ENCODE measurements around the gene OPCML.

Gene OPCML

DNA sequence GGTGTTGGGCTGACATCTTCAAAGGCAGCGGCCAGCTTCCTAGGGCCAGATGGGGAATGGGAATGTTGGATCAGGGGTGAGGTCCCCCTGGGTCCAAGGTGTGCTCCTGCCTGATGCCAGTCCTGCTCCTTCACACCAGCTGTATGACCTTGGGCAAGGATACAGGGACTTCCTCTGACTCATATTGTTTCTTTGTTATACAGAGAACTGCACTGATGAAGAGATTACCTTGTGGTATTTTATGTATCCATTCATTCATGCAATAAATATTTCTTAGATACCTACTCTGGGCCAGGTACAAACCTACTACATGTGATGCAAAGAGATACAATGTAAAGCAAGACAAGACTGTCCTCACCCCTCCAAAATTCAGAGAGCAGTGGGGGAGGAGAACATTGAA lies 3.9 kb upstream of the OPCML start:
- no peak for DNase-seq

DNA sequence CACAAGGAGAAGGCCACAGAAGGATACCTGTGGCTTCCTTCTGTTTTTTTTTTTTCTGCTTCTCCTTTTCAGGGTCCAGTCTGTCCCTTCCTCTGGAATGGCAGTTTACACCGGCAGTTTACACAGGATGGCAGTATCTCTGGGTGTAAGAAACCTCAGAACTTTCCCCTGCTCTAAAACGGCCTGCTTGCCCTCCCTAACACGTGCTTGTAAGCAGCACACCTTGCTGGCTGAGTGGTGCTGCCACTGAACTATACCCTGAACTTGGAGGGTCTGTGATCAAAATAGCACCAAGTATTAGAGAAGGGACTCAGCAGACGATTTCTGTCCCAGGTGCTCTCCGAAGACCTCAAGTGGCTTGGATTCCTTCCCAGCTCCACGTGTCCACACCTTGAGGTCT lies 904 bp upstream of the OPCML start:
- no peak for DNase-seq

DNA sequence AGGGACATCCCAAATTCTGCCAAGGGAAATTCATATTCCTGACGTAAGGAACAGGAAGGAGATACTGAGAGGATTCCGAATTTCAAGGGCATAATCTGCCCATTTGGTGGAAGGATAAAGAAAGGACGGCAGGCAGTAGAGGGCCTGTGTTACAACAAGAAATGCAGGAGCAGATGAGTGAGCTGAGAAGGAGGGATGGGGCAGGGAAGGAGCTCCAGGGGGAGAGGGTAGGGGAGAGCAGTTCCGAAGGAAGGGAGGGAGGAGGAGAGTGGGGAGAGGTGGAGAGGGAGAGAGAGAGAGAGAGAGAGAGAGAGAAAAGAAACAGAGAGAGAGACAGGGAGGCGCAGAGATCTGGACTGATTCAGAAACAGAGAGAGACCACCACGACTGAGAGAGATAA lies 843 bp downstream of the OPCML start:
- no peak for DNase-seq

DNA sequence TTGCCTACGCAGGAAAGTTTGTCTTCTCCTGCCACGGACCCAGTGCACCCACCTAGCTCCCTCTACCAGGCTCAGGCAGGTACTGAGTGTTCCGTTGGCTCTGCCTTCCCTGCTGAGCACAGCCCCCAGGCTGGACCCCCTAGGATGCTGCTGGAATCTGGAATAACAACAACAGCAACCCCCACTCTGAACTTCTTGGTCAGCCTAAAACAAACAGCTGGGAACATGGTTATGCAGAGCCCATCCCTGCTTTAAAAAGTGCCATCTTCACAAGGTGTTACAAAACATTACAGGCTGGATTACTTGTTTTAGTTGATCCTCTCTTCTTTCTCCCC lies 1.8 kb downstream of the OPCML start:
- no peak for DNase-seq

DNA sequence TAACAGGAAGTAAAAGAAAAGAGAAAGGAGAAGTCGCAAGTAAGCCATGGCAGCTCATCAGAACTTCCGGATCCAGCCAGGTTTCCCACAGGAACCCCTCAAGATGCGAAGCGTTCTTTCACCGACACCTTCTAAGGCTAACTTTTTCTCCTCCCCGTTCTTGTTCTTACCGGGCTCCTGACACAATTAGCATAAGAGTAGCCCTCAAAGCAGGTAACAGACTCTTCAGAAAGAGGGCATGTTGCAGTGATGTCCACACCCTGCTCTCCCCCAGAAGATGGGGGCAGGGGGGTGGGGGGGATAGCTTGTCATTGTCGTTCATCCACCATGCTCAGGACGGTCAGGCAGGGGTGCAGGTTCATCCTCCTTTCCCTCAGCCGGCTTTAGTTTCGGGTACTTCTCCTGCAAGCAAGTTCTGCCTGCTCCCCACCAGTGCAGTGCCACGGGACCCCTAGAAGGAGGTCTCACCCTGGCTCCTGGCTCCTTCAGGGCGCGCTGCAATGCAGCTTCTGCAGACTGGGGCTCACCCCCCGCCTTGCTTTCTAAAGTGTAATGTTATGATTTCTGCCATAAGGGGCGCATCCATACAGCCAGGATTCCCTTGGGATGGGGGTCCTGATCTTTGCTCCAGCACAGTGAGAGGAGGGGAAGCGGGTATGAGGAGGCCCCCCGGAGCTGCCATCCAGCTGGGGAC lies 2.3 kb downstream of the OPCML start:
- DNase-seq = no peak

DNA sequence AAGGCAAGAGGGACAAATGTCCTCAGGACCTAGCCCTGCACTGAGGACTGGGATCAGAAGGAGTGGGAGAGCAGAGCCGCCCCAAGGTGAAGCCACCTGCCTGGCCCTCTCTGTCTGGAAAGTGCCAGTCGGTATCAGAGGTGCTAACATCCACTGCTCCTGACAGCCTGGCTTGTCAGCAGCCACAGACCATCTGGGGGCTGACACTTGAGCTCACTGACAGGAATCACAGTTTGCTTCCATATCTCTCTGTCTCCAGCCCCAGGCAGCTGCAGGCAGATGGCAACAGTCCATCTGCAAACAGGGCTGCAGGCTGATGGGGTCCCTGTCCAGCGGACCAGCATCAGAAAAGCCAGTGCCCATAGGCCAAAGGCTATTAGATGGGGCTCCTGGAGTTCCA lies 5.5 kb downstream of the OPCML start:
- DNase-seq = no peak

DNA sequence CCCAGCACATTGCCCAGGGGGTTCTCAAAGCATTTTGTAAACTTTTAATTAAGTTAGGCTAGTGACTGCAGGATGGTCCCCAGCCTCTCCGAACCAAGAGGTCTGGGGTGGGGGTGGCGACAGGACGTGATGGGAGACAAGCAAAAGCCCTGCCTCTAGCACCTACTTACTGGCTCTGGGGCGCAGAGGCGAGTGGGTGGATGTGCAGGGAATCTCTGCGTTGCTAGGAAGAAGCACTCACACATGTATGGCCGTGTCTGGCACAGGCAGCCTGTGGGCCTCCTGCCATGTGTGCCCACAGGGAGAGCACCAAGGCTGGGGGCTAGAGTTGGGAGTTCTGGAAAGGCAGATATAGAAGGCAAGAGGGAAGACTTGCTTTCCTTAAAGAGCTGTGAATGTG lies 6.3 kb downstream of the OPCML start:
- no peak for DNase-seq

DNA sequence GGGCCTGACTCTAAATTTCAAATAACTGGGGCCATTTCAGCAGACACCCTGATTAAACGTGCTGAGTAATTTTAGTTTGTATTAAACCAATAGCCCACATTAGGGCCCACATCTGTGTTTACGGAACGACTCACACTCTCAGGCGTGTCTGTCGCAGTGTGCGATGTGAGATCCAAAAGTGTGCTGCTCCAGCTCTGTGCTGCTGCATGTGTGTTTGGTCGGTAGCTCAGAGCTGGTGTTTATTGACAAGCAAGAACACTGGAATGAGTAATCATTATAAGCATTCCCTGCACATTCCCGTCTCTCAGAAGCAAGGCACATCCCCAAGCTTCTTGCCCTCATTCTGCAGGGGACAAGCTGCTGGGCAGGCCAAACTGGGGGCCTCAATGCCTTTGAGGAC lies 7.8 kb downstream of the OPCML start:
- DNase-seq = no peak

DNA sequence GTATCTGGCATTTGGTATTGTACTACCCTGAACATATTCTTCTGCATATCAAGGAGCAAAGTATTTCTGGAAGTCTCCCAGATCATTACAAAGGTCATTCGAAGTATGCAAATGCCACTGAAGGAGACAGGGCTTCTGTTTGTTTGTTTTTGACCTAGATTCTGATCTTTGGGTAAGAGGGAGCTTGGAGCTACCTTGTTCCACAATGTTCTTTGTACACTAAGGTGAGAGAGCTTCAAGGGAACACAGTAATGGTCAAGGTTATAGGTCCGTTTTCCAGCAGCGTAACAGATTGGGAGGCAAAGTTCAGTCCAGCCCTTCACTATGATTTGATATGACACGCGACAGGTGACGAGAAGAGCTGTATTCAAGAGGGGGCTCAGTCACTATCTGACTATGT lies 10.0 kb downstream of the OPCML start:
- DNase-seq = no peak

DNA sequence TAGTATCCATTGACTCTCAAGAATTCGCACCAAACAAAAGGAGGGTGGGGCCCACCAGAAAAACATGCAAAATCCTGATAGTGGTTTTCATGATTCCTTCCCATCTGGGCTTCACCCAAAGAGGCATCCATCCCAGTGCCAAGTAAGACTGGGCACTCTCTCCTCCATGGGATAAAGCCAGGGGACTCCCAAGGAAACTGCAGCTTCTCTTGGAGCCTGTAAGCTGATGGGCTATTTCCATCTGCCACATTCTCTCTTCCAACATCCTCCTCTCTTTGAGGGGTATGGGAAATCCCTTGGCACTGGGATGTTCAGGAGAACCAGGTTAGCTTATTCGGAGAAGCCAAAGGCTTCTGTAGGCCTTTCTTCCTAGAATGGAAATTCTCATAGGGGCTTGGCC lies 10.8 kb downstream of the OPCML start:
- no peak for DNase-seq

DNA sequence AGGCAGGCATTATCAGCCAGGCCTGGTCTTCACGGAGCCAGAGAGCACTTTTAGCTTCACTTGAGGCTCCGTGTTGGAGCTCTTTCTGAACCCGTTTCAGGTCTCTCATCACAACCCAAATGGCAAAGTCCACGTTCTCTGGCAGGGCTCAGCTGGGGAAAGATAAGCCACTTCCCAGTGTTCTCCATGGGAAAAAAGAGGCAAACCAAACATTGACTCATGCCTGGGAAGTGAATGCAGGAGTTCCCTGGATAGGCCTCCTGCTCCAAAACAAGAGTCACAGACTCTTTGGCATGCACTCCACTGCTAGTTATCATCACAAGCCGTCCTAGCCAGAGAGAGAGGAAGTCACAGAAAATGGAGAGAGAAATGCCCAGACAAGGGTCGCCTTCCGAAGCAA lies 11.6 kb downstream of the OPCML start:
- no peak for DNase-seq

DNA sequence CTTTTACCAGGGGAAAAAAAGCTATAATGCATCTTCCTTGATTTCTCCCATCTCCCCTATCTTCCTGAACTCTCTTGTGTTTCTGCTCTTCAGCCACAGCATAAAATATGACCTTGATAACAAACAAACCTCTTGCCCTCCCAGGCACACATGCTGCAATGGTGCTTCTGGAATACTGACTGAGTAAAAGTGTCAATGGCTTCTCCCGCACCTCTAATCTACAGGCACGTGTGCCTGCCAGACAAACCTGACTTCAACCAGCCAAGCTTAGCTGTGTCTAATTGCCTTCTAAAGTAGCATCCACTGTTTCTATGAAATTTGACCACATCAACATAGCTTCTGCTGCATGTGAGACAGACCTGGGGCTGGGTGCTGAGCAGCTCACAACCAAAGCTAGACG lies 12.7 kb downstream of the OPCML start:
- DNase-seq = no peak

DNA sequence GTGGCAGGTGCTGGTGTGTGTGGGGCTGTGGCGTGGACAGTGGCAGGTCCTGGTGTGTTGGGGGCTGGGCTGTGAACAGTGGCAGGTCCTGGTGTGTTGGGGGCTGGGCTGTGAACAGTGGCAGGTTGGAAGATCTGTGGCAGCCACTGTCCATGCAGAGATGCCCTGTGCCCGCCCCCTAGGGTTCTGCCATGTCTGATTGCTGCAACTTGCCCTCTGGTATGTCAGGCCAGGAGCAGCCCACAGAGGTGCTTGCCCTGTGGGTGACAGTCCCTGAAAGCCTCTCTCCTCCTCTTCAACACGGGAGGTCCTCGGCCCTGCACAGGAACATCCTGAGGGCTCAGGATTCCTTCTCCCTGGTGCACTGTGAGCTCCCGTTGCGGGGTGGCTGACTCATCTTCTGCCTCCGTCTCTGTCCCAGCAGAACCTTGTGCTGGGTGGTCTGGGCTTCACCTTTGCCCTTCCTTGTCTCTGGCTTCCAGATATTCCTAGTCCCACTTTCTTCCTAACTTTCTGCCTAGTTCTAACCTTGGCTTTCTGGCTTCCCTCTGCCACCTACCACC lies 13.5 kb downstream of the OPCML start:
- no peak for DNase-seq

DNA sequence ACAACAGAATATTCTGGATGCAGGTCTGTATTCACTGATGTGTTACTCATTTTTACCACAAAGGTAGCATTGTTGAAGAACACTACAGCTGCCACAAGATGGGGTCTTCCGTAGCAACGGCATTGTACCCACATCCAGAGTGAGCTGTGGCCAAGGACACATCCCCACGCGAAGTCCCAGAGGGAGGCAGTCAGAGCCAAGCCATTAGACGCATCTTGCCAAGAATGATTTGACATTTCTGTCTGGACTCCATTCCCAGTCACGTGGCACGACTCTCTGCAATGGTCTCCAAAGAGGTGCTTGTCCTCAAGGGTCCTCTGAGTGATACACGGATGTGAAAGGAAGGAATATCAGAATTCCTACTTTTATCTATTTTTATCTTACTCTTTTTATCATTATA lies 15.5 kb downstream of the OPCML start:
- no peak for DNase-seq

DNA sequence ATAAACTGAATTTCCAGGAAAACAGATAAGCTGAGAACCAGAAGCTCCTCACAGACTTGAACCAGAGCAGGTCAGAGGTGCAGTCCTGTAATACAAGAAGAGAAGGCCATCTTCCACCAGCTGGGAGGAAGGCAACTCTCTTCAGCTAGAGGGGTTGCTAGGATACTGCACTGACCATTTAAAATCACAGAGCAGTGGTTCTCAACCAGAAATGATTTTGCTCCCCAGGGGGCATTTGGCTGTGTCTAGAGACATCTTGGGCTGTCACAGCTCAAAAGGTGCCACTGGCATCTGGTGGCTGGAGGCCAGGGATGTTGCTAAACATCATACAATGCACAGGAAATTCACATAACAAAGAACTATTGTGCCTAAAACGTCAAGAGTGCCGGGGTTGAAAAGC lies 17.2 kb downstream of the OPCML start:
- DNase-seq = no peak

DNA sequence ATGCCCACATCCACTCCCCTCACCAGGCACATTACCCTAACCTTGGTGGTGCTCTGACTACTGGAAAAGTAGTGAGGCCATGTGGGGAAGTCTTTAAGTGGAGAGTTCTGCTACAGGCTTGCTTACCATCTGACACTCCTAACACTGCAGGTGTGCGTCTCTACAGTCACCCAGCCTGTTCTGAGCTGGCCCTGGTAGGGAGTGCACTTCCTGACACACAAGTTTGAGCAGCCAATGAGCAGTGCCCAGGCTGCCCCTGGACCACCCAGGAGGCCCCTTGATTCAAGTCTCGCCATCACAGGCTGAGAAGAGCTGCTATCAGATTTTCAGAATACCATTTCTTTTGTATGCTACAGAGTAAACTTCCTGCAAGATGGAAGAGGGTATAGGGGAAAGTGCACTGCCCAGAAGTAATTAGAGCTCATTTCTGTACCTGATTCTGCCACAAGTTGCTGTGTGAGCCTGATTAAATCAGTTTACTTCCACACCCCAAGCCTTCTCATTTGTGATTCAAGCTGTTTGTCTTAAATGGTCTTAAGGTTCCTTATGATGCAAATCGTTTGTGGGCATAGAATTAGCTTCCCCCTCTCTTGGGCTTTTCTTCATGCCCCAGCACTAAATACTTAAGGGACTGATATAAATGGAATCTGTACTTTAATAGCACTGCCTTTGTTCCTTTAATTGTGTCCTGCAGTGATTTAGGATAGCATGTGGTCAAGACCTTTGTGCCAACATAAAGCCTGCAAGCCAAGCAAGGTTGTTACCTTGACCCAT lies 22.2 kb downstream of the OPCML start:
- no peak for DNase-seq

DNA sequence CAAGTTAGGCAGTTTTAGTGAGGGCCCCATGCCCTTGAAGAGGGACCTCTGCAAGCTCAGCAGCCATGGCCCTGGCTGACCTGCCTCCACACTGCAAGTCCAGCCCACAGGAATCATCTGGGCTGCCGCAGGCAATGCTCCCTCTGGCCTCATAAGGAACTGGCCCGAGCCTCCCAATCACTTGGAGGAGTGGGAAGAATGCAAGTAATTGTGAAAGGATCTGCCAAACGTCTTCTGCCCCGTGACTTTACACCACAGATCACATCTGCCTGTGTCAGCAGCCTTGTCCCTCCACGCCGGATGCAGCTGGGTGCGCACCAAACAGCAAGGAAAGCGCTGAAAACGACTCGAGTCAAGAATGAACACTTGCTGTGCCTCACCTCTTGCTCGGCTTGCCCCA lies 23.8 kb downstream of the OPCML start:
- no peak for DNase-seq

DNA sequence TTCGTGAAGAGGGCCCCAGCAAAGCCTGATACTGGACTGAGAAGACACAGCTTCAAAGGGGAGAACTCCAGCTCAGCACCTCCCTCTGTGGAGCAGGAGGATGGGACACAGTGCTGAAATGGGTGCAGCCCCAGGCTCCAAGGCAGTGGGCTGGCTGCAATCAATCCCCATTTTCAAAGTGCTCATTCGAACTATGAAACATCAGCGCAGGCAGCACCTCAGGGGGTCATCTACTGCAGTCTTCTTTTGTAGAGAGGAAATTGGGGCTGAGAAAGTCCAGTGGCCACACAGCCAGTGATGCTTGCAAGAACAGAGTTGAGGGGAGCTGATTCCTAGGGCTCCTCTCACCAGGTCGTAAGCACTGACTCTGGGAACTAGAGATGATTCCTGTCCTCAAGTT lies 25.1 kb downstream of the OPCML start:
- no peak for DNase-seq

DNA sequence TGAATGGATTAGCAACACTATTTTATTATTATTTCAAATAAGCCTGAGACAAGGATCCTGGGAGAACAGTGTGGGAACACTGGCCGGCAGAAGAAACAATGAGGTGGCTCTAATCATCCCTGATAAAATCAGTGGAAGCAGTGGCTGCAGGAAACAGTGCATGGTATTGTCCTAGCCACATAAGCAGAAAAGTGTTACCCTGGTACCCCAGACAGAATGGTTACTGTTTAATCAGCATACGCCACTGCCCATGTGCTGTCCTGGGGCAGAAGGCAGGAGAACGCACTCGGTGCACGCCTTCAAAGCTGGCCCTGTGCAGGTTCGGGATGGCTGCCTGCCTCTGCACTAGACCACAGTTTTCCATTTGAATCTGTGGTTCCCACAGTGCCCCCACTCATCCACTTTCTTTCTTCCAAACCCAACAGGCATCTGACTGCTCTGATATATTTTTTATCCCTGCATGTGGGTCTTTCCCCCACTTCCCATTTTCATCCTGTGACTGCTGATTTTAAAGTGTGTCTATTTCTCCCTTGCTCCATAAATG lies 25.7 kb downstream of the OPCML start:
- no peak for DNase-seq

DNA sequence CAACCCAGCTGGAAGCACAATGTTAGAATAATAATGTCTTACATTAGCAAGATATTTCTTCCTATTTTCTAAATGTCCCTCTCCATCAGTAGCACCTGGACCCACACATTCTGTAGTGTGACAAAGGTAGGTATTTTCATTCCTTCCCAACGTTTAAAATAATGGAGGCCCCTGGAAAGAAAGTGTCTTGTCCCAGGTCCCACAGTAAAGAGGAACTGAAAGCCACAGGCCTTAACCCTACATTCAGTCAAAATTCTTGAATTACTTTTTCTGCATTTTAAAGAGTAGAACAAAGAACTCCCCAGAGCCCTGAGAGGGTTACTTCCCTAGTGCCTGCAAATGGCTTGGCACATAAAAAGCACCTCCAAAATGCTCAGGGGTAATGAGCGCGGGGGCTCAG lies 26.3 kb downstream of the OPCML start:
- DNase-seq = no peak

DNA sequence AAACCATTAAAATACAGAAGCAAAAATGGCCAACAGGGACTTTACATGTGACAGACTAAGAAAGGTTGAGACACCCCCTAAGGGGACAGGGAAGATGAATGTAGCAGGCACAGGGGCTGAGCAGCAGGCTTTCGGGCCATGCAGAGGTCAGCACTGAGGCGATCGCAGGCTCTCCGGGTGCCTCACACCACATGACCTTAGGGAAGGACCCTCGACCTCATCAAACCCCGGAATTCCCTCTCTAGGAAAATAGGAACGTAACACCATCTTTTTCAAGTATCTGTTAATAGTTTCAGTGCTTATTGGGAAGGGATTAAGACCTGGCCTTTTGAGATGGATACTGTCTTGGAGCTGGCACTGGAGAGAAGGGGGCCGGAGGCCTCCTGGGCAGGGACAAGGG lies 27.4 kb downstream of the OPCML start:
- DNase-seq = no peak

DNA sequence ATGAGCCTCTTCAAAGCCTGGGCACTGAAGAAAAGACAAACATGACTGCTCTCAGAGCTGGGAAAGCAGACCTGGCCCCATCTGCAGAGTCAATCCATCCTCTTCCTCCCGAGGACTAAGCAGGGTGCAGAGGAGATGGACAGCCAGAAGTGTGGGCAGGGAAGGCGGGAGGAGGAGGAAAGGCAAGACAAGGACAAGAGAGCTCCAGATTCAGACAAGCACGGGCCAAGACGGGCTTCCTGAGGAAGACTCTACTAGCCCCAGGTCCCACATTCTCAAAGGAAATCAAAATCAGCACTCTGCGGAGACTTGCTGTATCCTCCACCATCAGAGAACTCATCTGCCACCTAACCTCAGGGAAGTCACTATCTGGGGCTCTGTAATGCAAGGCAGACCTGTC lies 28.5 kb downstream of the OPCML start:
- DNase-seq = no peak

DNA sequence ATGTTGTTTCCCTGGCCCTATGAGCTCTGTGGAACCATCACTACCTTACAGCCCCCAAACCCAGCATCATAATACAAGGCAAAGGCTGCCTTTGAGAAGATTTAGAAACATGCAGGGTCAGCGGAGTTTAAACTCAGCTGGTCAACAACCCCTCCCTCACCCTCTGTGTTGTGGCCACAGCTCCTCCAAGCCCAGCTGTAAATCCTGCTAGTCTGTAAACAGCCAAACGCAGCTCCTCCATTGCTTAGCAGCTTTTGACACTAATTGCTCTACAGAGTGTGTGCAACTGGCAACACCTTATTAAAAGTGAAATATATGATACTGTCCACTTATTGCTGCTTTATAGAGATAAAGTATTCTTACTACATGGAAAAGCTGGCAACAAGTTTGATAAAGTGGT lies 29.1 kb downstream of the OPCML start:
- no peak for DNase-seq
